ENCODE measurements around the gene SOHLH1.
A peak's percentile ranks its signal among the peaks of the same experiment; 100 is the strongest.

SOHLH1 gene

DNA sequence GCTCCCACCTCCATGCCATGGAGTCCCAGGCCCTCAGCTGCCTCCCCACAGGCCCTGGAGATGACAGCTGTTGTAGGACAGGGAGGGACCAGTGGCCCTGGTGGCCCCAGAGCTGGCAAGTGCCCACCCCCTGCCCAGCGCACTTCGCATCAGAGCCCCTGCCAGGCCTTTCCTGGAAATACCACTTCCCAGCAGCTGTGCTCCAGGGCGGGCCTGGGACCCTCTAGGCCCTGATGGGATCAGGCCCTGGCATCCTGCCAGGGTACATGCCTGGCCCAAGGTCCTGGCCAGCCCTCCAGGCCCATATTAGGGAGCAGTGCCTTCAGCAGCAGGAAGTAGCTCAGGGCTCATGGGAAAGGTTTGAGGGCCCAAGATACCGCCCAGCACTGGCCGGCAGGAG lies 5.2 kb upstream of the SOHLH1 start:
- Histone ChIP-seq H3K9me3 (ENCODE audit: severe bottlenecking) (no peaks in the 10 kb centered on the region), H3K4me3 (ENCODE audit: low read depth, low read length) (no peak overlapping the region), H3K27me3 (ENCODE audit: insufficient read depth, low read depth, severe bottlenecking) (no peaks in the 10 kb centered on the region), H3K36me3 (no peaks in the 10 kb centered on the region), H3K27ac (no peak overlapping the region)
- DNase-seq: no peak
- TF ChIP-seq, protein P1, sequence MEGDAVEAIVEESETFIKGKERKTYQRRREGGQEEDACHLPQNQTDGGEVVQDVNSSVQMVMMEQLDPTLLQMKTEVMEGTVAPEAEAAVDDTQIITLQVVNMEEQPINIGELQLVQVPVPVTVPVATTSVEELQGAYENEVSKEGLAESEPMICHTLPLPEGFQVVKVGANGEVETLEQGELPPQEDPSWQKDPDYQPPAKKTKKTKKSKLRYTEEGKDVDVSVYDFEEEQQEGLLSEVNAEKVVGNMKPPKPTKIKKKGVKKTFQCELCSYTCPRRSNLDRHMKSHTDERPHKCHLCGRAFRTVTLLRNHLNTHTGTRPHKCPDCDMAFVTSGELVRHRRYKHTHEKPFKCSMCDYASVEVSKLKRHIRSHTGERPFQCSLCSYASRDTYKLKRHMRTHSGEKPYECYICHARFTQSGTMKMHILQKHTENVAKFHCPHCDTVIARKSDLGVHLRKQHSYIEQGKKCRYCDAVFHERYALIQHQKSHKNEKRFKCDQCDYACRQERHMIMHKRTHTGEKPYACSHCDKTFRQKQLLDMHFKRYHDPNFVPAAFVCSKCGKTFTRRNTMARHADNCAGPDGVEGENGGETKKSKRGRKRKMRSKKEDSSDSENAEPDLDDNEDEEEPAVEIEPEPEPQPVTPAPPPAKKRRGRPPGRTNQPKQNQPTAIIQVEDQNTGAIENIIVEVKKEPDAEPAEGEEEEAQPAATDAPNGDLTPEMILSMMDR (IDR thresholded peaks at IDR 0.05; ENCODE audit: low read depth, low read length): no peak

DNA sequence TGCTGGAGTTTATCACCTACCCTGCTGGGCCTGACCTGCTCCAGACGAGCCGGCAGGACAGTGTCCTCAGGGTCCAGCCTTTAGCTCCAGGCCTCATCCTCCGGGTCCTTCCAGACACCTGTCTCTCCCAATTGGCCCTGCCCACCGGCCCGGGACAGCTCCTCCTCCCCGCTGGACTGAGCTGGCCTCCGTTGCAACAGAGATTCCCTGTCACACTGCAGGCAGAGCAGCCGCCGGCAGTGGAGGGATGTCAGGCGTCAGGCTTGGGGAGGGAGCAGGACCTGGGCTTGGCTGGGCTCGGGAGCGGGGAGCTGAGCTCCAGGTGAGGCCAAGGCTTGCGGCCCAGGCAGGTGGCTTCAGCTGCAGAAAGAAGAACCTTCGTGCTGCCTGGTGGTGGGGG lies 4.4 kb upstream of the SOHLH1 start:
- TF ChIP-seq, protein P1 (IDR thresholded peaks at IDR 0.05; ENCODE audit: low read depth, low read length): no peak
- no peak for DNase-seq
- H3K27ac ChIP-seq: no peak overlapping the region
- no peaks in the 10 kb centered on the region for H3K27me3 ChIP-seq (ENCODE audit: insufficient read depth, low read depth, severe bottlenecking)
- no peaks in the 10 kb centered on the region for H3K9me3 ChIP-seq (ENCODE audit: severe bottlenecking)
- H3K4me3 ChIP-seq (ENCODE audit: low read depth, low read length): no peak overlapping the region
- no peaks in the 10 kb centered on the region for H3K36me3 ChIP-seq

DNA sequence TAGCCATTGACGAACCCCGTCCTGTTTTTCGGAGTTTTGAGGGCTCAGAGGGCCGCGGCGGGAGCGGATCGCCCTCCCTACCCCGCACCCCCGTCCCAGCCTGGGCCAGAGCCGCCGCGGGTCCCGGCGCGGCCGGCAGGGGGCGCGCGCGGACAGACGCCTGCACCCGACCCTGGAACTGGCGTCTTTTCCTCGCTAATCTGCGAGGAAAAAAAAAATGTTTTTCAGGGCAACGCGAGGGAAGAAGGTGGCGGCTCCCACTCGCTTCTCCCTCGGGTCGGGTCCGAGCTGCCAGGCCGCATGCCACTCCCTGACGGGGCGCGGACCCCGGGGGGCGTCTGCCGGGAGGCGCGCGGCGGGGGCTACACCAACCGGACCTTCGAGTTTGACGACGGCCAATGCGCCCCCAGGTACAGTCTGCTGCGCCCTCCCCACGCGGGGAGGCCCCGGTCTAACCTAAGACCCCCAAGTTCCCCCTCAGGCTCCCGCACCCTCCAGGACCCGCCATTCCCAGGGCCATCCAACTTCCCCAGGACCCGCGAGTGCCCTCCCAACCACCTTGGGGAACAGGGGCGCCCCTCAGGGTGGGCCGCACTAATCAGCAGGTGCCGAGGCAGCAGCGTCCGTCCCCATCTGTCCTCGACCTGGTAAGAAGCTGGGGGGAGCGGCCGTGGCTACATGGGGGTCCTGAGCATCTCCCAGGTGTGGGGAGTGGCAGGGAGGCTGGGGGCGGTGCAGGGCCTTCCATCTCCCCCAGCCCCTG lies 2.9 kb upstream of the SOHLH1 start, which contains the start of gene KCNT1:
Gene KCNT1, plus strand, starts transcription at position 227 of the 763 bp plus-strand sequence. Its CDS starts 74 bp downstream, at position 301.
- TF ChIP-seq, protein P1 (IDR thresholded peaks at IDR 0.05; ENCODE audit: low read depth, low read length): peak; percentile 69
- H3K4me3 ChIP-seq (ENCODE audit: low read depth, low read length): peak within 1 kb of the TSS; percentile 44
- DNase-seq: peak; percentile 66

DNA sequence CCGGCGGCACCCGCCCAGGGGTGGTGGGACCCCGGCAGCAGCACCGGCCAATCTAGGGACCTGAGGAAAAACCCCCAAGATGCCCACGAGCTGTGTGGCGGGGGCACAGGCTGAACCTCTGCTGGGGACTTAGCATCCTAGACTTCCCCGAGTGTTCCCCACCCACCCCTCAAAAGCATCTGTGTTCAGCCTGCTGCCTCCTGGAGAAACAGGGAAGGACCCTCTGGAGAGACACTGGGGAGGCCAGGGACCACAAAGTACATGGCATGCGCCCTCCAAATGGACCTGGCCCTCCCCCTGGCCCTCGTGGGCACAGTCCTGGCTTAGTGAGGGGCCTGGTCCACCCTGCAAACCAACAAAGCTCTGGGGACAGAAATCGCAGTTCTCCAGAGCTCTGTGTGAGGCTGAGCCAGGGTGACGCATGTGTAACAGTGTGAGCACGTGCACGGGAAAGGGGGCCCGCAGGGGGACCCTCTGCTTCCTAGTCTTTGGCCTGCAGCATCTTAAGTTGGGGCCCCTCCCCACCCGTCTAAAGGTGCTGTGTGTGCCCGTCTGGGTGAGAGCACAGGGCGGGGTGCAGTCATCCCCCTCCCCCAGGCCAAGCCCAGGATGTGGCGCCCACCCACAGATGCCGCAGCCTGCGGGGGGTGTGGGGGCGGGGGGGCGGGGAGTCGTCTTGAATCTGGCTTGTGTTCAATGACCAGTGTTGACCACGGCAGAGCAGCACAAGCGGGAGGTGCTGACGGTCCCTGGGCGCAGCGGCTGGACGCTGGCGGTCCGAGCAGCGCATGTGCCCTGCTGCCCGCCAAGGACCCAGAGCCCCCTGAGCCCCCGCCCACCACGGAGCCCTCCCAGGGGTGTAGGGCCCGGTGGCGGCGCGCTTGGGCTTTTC lies 2.0 kb upstream of the SOHLH1 start:
- Histone ChIP-seq H3K27me3 (ENCODE audit: insufficient read depth, low read depth, severe bottlenecking) (no peaks in the 10 kb centered on the region), H3K9me3 (ENCODE audit: severe bottlenecking) (no peaks in the 10 kb centered on the region), H3K36me3 (no peaks in the 10 kb centered on the region), H3K4me3 (ENCODE audit: low read depth, low read length) (peak overlapping the region; percentile 44), H3K27ac (0 out of 2 replicates have a peak overlapping the region, but pooled peaks have one; percentile 50)
- peak; percentile 30 for DNase-seq
- TF ChIP-seq, protein P1 (IDR thresholded peaks at IDR 0.05; ENCODE audit: low read depth, low read length): no peak

More for the DNA sequence above, 2.9 kb upstream of the SOHLH1 start, which contains the start of gene KCNT1:
- Histone ChIP-seq H3K27ac (0 out of 2 replicates have a peak within 1 kb of the TSS, but pooled peaks have one; percentile 50), H3K9me3 (ENCODE audit: severe bottlenecking) (no peaks in the 10 kb centered on the region), H3K36me3 (no peaks in the 10 kb centered on the region), H3K27me3 (ENCODE audit: insufficient read depth, low read depth, severe bottlenecking) (no peaks in the 10 kb centered on the region)

DNA sequence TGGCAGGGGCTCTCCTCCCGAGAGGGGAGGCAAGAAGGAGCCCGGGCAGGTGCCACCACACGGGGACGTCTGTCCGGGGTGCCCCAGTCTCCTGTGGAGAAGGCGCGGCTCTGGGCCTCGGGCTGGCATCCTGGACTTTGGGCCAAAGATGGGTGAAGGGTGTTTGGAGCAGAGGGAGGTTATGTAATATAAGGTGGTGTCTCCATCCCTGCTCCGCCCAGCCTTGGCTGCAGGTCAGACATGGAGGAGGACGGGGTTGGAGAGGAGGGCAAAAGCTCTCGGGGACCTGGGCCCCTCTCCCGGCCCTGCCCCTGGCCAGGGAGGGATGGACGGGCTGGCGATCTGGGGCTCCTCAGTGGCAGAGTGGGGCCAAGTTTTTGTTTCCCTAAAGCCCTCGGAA lies 1.2 kb upstream of the SOHLH1 start:
- Histone ChIP-seq H3K27me3 (ENCODE audit: insufficient read depth, low read depth, severe bottlenecking) (no peaks in the 10 kb centered on the region), H3K9me3 (ENCODE audit: severe bottlenecking) (no peaks in the 10 kb centered on the region), H3K4me3 (ENCODE audit: low read depth, low read length) (no peak overlapping the region), H3K36me3 (no peaks in the 10 kb centered on the region), H3K27ac (no peak overlapping the region)
- TF ChIP-seq, protein P1 (IDR thresholded peaks at IDR 0.05; ENCODE audit: low read depth, low read length): no peak
- DNase-seq: no peak
